Heart left ventricle (tissue), 16 donors: ENCODE data around the gene CIC. TPM values are rescaled to one million over a fixed set of nuclear protein-coding genes. Genes with fewer than 3 reads are reported as not detected.

Experiments used
- ATAC-seq, 4 donors: fragments of 200-7000 bp; cut with Tn5 transposase; one replicate each; pipeline ENCODE4 v1.9.1; 2020 to 2022; ENCODE audit warnings: moderate library complexity in 4 of 4, mild to moderate bottlenecking in 3 of 4, moderate number of reproducible peaks in 1 of 4
- DNase-seq, 5 donors: peaks; one replicate each; pipeline ENCODE4 v3.0.0-alpha.2; 2020
- H3K27ac ChIP-seq, 12 donors: fragments of 200-600 bp; sonication (generic) in 4 of 12; one replicate each; pipeline versions ENCODE4 v1.5.0 to v1.8.0; 2016 to 2022; ENCODE audit warnings: mild to moderate bottlenecking in 2 of 12
- H3K27me3 ChIP-seq, 9 donors: fragments of 200-600 bp; sonication (generic) in 2 of 9; one replicate each; pipeline versions ENCODE4 v1.5.1 to v1.8.0; 2016 to 2022; ENCODE audit warnings: mild to moderate bottlenecking in 3 of 9
- H3K36me3 ChIP-seq, 9 donors: fragments of 200-600 bp; sonication (generic) in 2 of 9; one replicate each; pipeline versions ENCODE4 v1.5.0 to v1.8.0; 2018 to 2022; ENCODE audit warnings: mild to moderate bottlenecking in 2 of 9
- H3K4me1 ChIP-seq, 12 donors: fragments of 200-600 bp; sonication (generic) in 4 of 12; one replicate each; pipeline versions ENCODE4 v1.5.0 to v1.8.0; 2016 to 2022; ENCODE audit warnings: mild to moderate bottlenecking in 3 of 12
- H3K4me3 ChIP-seq, 12 donors: fragments of 200-600 bp; sonication (generic) in 4 of 12; one replicate each; pipeline versions ENCODE4 v1.5.0 to v1.8.0; 2017 to 2022; ENCODE audit warnings: mild to moderate bottlenecking in 9 of 12, moderate library complexity in 4 of 12
- H3K9me3 ChIP-seq, 12 donors: fragments of 200-600 bp; sonication (generic) in 4 of 12; one replicate each; pipeline versions ENCODE4 v1.5.0 to v1.8.0; 2016 to 2022; ENCODE audit warnings: mild to moderate bottlenecking in 1 of 12
- POLR2A ChIP-seq, 2 donors: fragments of 450-650 bp; IDR thresholded peaks; one replicate each; pipeline ENCODE4 v1.6.1; 2017; ENCODE audit warnings: antibody characterized with exemption in 2 of 2, mild to moderate bottlenecking in 2 of 2, moderate library complexity in 2 of 2
- WGBS, 4 donors: extraction: QIAGEN DNeasy Blood & Tissue Kit in 2 of 4; methylation state at CpG; one replicate each; pipeline versions ENCODE4 v1.1.5 to v1.1.7; 2013 to 2018; 5-methylcytosine and 5-hydroxymethylcytosine counted together
- intact Hi-C, 10 donors: fragments of 100-400 bp; cut with DNase I; formaldehyde crosslinking; loops; one replicate each; pipeline versions ENCODE4 v1.11.1 to v1.14.2; 2022
- polyA plus RNA-seq, 2 donors: library from polyadenylated mRNA; stranded (reverse); fragments of 200-250 nt; gene quantifications; one replicate each; pipeline ENCODE4 v1.2.3, GENCODE V29; 2013
- total RNA-seq, 9 donors: library from RNA; depleted of rRNA in 2 of 9; stranded (reverse); fragments of >200 nt in 2 of 9; fragmentation: NEBNext Ultra II Directional in 3 of 9; extraction: Animal tissue kit (Norgen Biotek cat#: 25700) in 3 of 9; gene quantifications; one replicate each; pipeline versions ENCODE4 v1.1.0 to v1.2.4, GENCODE V29; 2016 to 2023
- TF ChIP-seq, protein P1 (sequence below), 12 donors: fragments of 200-600 bp; sonication (generic) in 4 of 12; IDR thresholded peaks; one replicate each; pipeline versions ENCODE4 v1.5.0 to v1.8.0; 2018 to 2022; ENCODE audit warnings: antibody characterized with exemption in 12 of 12, mild to moderate bottlenecking in 5 of 12
- donor health status: ischemic (EF 13 %, LVEDD 7.1; RV severe dilation, severe dysfunction).
- donor health status: healthy with polysubstance abuse.
- donor health status: DM: no; HTN: yes; CAD: no.
- donor health status: DM: no; HTN: no; CAD: no.
- donor health status: ischemic (EF 25% LVEDD 6.9; RV normal size, moderate dysfunction).
- donor health status: ischemic (EF 25% LVEDD 5.7; RV mildly dilated, moderate dysfunction).
- donor health status: healthy.
- donor health status: DM: yes; HTN: yes; CAD: no.
- donor health status: ischemic (EF 35%, LVEDD 5.7; RV mildly dilated, moderate dysfunction).
- donor health status: nonischemic (EF 11% LVEDD 7.7; RV severe dilation, severe dysfunction).
- donor health status: DM: yes; HTN: yes; CAD: no.
- donor health status: PGD.
- donor health status: ischemic (EF 29% LVEDD 5.4; RV normal size, mild dysfunction).
- donor health status: nonischemic (EF 23%, LVEDD 6.1; RV moderate dilation, normal function).

CIC gene
- total and polyA plus RNA-seq, 11 donors: 25.5 to 54.8 (median 31.0) TPM

DNA sequence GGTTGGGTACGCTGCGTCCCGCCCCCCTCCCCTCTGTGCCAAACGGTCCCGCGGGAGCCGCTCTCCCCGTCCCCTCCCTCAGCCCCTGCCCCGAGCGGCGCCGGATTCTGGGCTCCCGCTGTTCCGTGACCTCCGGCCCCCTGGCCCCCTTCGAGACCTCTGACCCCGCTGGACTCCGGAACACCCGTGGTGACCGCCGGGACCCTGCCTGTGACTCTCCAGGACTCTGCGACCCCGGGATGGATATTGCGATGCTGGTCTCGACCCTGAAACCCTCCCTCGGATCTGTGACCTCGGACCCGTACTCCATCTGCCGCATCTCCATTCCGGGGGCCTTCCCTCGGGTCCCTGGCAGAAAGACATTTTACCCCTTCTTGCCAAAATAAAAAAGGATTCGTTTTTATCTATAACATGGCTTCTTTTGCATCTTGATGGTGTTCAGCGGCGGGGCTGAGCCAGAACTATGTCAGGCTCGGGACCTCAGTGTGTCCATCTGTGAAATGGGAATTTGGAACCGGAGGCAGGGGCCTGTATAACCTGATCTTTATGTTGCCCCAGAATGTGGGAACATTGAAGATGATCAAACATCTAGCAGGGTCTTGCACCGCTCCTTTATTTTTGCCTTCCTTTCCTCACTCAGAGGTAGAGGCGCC is 55.7 kb downstream of the CIC start:
- TF ChIP-seq, protein P1, sequence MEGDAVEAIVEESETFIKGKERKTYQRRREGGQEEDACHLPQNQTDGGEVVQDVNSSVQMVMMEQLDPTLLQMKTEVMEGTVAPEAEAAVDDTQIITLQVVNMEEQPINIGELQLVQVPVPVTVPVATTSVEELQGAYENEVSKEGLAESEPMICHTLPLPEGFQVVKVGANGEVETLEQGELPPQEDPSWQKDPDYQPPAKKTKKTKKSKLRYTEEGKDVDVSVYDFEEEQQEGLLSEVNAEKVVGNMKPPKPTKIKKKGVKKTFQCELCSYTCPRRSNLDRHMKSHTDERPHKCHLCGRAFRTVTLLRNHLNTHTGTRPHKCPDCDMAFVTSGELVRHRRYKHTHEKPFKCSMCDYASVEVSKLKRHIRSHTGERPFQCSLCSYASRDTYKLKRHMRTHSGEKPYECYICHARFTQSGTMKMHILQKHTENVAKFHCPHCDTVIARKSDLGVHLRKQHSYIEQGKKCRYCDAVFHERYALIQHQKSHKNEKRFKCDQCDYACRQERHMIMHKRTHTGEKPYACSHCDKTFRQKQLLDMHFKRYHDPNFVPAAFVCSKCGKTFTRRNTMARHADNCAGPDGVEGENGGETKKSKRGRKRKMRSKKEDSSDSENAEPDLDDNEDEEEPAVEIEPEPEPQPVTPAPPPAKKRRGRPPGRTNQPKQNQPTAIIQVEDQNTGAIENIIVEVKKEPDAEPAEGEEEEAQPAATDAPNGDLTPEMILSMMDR (IDR thresholded peaks at IDR 0.05): peak in 2 of 12 donors; percentile 78 to 89
- no peak for TF ChIP-seq POLR2A (IDR thresholded peaks at IDR 0.05)
- H3K4me1 ChIP-seq: peaks cover 2 to 49% (median 25%) of the 10 kb centered on the region in 12 donors
- DNase-seq (peak in 1 of 5 donors; percentile 67), ATAC-seq (no peak)
- intact Hi-C loops: loop anchor here in 6 of 10 donors (1.0 to 10.0 kb wide), 7 partner anchors 37 to 192 kb away; partner anchors contain the start of gene POU2F2 (in 5 of the 6)
- WGBS, 4 donors: 2 to 7% (median 4%) methylated on average over 22 to 38 of the region's 38 CpGs
- no peaks in the 10 kb centered on the region for H3K9me3 ChIP-seq
- H3K36me3 ChIP-seq: no peaks in the 10 kb centered on the region
- no peak overlapping the region for H3K27ac ChIP-seq
- peak overlapping the region in 11 of 12 donors; percentile 10 to 92 (median 85) for H3K4me3 ChIP-seq
- H3K27me3 ChIP-seq: peaks cover 10 to 25% (median 21%) of the 10 kb centered on the region in 9 donors

DNA sequence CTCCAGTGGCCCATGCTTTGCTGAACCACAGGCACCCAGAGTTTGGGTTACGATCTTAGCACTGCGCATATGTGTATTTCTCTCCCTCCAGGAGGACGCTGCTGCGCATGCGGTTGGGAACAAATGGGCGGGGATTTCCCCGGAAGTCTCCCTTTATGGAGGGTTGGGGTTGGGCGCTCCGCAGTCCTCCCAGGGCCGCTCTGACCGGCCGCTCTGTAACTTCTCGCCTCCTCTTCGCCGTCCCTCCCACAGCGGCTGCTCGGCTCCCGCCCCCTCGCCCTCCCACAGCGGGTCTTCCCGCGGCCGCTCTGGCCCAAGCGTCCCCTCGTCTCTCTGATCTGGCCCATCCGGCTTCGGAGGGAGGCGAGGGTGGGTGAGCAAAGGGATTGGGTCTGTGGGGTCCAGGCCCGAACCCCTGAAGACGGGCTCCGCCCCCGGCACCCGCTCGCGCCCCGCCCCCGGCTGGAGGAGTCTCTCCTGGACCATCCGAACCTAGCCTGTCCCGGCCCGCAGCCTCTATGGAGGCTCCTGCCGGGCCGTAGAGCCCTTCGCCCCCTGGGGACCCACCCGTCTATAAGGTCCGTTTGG is 56.4 kb downstream of the CIC start, which contains the start of gene MEGF8:
TSS of gene MEGF8 (plus strand) at position 328 of the 588 bp plus-strand sequence. CDS start 609 bp downstream, outside the sequence.
- Histone ChIP-seq H3K36me3 (no peaks in the 10 kb centered on the region), H3K9me3 (no peaks in the 10 kb centered on the region), H3K4me3 (peak within 1 kb of the TSS; percentile 68 to 98 (median 88)), H3K27ac (peak within 1 kb of the TSS; percentile 29 to 88 (median 81)), H3K4me1 (peaks cover 2 to 53% (median 25%) of the 10 kb centered on the region in 12 donors), H3K27me3 (peaks cover 10 to 25% (median 21%) of the 10 kb centered on the region in 9 donors)
- TF ChIP-seq POLR2A (IDR thresholded peaks at IDR 0.05): peak; percentile 4 to 85
- TF ChIP-seq, protein P1 (IDR thresholded peaks at IDR 0.05): peak in 10 of 12 donors; percentile 76 to 97 (median 84)
- intact Hi-C loops: loop anchor here in 6 of 10 donors (1.0 to 10.0 kb wide), 6 partner anchors 77 to 193 kb away; partner anchors contain the start of gene POU2F2 (in 5 of the 6)
- 0% methylated on average over 11 to 45 of the region's 45 CpGs for WGBS, 4 donors
- peak; percentile 97 to 99 (median 98) for DNase-seq
- ATAC-seq: peak; percentile 97 to 99 (median 98)

DNA sequence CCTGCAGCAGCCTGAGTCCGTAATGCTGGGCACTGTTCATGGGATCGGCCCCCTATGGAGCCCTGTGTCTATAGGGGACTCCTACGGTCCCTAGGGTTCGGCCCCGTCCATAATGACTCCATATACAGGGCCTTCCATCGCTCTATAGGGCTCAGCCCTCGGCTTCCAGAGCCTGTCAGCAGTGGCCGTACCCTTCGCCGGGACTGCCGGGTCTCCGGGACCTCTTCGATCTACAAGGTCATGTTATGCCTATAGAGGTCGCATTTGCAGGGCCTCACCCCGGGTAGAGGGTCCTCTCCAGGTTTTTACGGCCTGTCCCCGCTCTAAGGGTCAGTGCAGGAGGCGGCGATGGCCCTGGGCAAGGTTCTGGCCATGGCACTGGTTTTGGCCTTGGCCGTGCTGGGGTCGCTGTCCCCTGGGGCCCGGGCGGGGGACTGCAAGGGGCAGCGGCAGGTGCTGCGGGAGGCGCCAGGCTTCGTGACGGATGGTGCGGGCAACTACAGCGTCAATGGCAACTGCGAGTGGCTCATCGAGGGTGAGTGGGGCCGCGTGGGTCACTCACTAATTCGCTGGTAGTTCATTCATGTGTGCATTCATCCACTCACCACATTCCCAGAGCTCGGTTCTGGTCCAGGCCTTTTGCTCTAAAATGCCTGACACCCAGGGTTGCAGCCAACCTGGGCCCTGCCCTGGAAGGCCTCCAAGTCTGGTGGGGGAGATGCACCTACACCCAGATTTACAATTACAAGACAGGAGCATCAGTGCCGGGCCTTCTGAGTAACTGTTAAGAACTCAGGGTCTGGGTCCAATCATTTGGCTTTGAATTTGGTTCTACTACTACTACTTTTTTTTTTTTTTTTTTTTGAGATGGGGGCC is 57.1 kb downstream of the CIC start:
- H3K4me1 ChIP-seq: peaks cover 2 to 53% (median 25%) of the 10 kb centered on the region in 12 donors
- H3K27ac ChIP-seq: peak overlapping the region; percentile 29 to 88 (median 81)
- H3K27me3 ChIP-seq: peaks cover 10 to 25% (median 21%) of the 10 kb centered on the region in 9 donors
- TF ChIP-seq, protein P1 (IDR thresholded peaks at IDR 0.05): peak in 1 of 12 donors; percentile 15
- no peak for TF ChIP-seq POLR2A (IDR thresholded peaks at IDR 0.05)
- no peaks in the 10 kb centered on the region for H3K36me3 ChIP-seq
- peak overlapping the region; percentile 68 to 98 (median 88) for H3K4me3 ChIP-seq
- H3K9me3 ChIP-seq: no peaks in the 10 kb centered on the region
- intact Hi-C loops: loop anchor here in 6 of 10 donors (1.0 to 10.0 kb wide), 6 partner anchors 76 to 194 kb away; partner anchors contain the start of gene POU2F2 (in 5 of the 6)
- ATAC-seq (peak in 3 of 4 donors; percentile 0 to 35 (median 19)), DNase-seq (peak in 3 of 5 donors; percentile 42 to 65 (median 45))
- 3 to 10% (median 5%) methylated on average over 14 to 37 of the region's 37 CpGs for WGBS, 4 donors
